ENCODE measurements around the gene CLCN3. TPM values are rescaled to one million over a fixed set of nuclear protein-coding genes. Genes with fewer than 3 reads are reported as not detected.

Gene CLCN3
- total RNA-seq, 4 donors from 2014 or later = 14.0 to 61.5 (median 44.7) TPM

DNA sequence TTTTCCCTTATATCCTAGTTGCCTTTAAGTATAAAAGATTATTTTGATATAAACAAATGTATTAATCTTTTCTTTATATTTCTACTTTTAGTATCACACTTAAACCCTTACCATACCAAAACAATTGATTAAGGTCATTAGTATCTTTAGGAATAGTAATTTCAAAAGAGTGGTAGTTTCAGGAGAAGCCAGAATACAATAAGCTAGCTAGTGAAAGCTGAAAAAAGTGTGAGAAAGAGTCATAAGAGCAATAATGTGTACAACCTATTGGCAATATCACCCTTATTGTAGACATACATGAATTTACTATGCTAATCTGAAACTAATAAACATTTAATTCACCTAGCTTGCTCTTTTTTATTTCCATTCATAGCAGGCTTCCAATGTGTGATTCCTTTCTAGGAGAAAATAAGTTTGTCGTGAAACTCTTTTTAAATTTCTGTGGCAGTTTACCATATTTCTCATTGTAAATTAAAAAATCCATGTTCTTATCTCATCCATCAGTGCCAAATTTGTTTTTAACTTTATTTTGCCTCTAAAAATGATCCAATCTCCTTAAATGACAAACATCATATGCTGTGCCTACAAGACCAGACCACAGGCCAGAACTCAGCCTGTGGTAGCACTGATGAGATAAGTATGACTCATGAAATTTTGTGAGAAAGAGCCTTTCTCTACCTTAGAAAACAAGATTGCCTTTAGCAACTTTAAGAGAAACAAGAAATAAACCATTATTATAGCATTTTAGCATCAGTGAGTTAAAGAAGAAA, 16.1 kb upstream of the CLCN3 start:
- Histone ChIP-seq H3K4me3 (no peak overlapping the region), H3K4me1 (no peaks in the 10 kb centered on the region), H3K9me3 (no peaks in the 10 kb centered on the region), H3K27ac (no peak overlapping the region), H3K27me3 (no peaks in the 10 kb centered on the region), H3K36me3 (peaks cover 0 to 5% (median 0%) of the 10 kb centered on the region in 3 donors)
- no peak for TF ChIP-seq POLR2A (IDR thresholded peaks at IDR 0.05)
- TF ChIP-seq, protein P1, sequence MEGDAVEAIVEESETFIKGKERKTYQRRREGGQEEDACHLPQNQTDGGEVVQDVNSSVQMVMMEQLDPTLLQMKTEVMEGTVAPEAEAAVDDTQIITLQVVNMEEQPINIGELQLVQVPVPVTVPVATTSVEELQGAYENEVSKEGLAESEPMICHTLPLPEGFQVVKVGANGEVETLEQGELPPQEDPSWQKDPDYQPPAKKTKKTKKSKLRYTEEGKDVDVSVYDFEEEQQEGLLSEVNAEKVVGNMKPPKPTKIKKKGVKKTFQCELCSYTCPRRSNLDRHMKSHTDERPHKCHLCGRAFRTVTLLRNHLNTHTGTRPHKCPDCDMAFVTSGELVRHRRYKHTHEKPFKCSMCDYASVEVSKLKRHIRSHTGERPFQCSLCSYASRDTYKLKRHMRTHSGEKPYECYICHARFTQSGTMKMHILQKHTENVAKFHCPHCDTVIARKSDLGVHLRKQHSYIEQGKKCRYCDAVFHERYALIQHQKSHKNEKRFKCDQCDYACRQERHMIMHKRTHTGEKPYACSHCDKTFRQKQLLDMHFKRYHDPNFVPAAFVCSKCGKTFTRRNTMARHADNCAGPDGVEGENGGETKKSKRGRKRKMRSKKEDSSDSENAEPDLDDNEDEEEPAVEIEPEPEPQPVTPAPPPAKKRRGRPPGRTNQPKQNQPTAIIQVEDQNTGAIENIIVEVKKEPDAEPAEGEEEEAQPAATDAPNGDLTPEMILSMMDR (IDR thresholded peaks at IDR 0.05) = no peak
- DNase-seq = no peak

GRCh38 chr4:169604903-169605331, 15.5 kb upstream of the CLCN3 start:
- no peak for DNase-seq
- Histone ChIP-seq H3K4me3 (no peak overlapping the region), H3K9me3 (no peaks in the 10 kb centered on the region), H3K27me3 (no peaks in the 10 kb centered on the region), H3K36me3 (peaks cover 0 to 5% (median 0%) of the 10 kb centered on the region in 3 donors), H3K27ac (no peak overlapping the region), H3K4me1 (peaks cover 0 to 2% (median 0%) of the 10 kb centered on the region in 4 donors)
- TF ChIP-seq POLR2A (IDR thresholded peaks at IDR 0.05) = no peak
- TF ChIP-seq, protein P1 (IDR thresholded peaks at IDR 0.05) = no peak

DNA sequence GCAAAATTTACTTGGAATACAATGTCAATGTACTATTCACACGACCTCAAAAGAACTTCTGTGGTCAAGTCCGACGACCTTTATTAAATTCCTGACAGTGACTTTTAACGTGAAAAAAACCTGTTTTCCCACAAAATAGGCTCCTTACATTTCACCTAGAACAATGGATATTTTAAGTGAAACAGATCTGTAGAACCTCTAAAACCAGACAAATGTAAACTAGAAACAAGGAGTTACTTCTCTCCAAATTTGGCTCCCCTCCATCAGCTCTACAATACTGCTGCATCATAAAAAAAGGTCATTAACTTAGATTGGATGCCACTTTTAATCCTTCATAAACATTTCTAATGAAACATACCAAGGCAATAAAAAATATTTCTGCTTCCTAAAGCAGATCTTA, 9.2 kb upstream of the CLCN3 start:
- no peak for DNase-seq
- Histone ChIP-seq H3K27ac (peak overlapping the region in 1 of 4 donors; percentile 96), H3K4me3 (peak overlapping the region in 1 of 4 donors; percentile 68), H3K9me3 (no peaks in the 10 kb centered on the region), H3K4me1 (peaks cover 0 to 21% (median 0%) of the 10 kb centered on the region in 4 donors), H3K27me3 (no peaks in the 10 kb centered on the region), H3K36me3 (no peaks in the 10 kb centered on the region)
- TF ChIP-seq, protein P1 (IDR thresholded peaks at IDR 0.05) = no peak
- TF ChIP-seq POLR2A (IDR thresholded peaks at IDR 0.05) = no peak

GRCh38 chr4:169611991-169612870, 8.1 kb upstream of the CLCN3 start, which contains the start of gene NEK1:
Gene NEK1 (minus strand): TSS chr4:169612583. CDS start chr4:169602630, 9,953 bp downstream.
- peak within 1 kb of the TSS; percentile 68 to 88 (median 70) for H3K4me3 ChIP-seq
- DNase-seq = peak; percentile 86 to 93 (median 90)
- H3K9me3 ChIP-seq = no peaks in the 10 kb centered on the region
- peaks cover 0 to 28% (median 0%) of the 10 kb centered on the region in 4 donors for H3K4me1 ChIP-seq
- no peaks in the 10 kb centered on the region for H3K27me3 ChIP-seq
- peak; percentile 70 to 74 for TF ChIP-seq POLR2A (IDR thresholded peaks at IDR 0.05)
- TF ChIP-seq, protein P1 (IDR thresholded peaks at IDR 0.05) = peak in 1 of 6 experiments; percentile 1
- H3K36me3 ChIP-seq = no peaks in the 10 kb centered on the region
- H3K27ac ChIP-seq = peak within 1 kb of the TSS; percentile 90 to 97 (median 95)
